Progenitor cell of endocrine pancreas (in vitro differentiated cells): ENCODE measurements around the gene SEC14L5. TPM values are rescaled to one million over a fixed set of nuclear protein-coding genes. Genes with fewer than 3 reads are reported as not detected.
"Not testable (repeated sequence)": the region's sequence is repeated elsewhere in the genome, so short reads cannot be mapped to it uniquely, and the experiment has no call there.

Source experiments
- DNase-seq: peaks from one replicate; pipeline ENCODE4 v3.0.0; 2021; ENCODE audit warnings: low spot score; ENCODE audit not compliant: unreplicated experiment
- H3K27ac Mint-ChIP-seq: 2 replicates; pipeline ENCODE4 v1.8.0; 2021; ENCODE audit warnings: mild to moderate bottlenecking, moderate library complexity, mixed read lengths
- H3K27me3 Mint-ChIP-seq: 2 replicates; pipeline ENCODE4 v1.8.0; 2021; ENCODE audit warnings: mixed read lengths
- H3K36me3 Mint-ChIP-seq: 2 replicates; pipeline ENCODE4 v1.8.0; 2022; ENCODE audit warnings: mixed read lengths; ENCODE audit not compliant: insufficient read depth
- H3K4me1 Mint-ChIP-seq: 2 replicates; pipeline ENCODE4 v1.8.0; 2021; ENCODE audit warnings: low read depth, mixed read lengths
- H3K4me3 Mint-ChIP-seq: 2 replicates; pipeline ENCODE4 v1.8.0; 2021; ENCODE audit warnings: low read depth, mild to moderate bottlenecking, moderate library complexity, mixed read lengths
- H3K9me3 Mint-ChIP-seq: 2 replicates; pipeline ENCODE4 v1.8.0; 2021; ENCODE audit warnings: low read depth, mixed read lengths
- CTCF ChIP-seq: fragments of 200-600 bp; sonication (generic); IDR thresholded peaks from one replicate; pipeline ENCODE4 v1.5.0; 2021; ENCODE audit warnings: antibody characterized with exemption, mild to moderate bottlenecking; ENCODE audit not compliant: unreplicated experiment
- total RNA-seq: library from RNA; stranded (reverse); gene quantifications from 2 replicates; pipeline ENCODE4 v1.2.1, GENCODE V29; 2021

Gene SEC14L5
- total RNA-seq, 1 donor from 2014 or later, result 2.1 TPM

- Mint-ChIP-seq H3K36me3 (no peaks in the 10 kb centered on the region), H3K9me3 (no peaks in the 10 kb centered on the region), H3K4me1 (peaks cover 34% of the 10 kb centered on the region), H3K27me3 (no peaks in the 10 kb centered on the region), H3K27ac (peak overlapping the region; percentile 93), H3K4me3 (no peak overlapping the region)
- no peak for DNase-seq
- no peak for TF ChIP-seq CTCF
These were observed 10.2 kb upstream of the SEC14L5 start for GRCh38 chr16:4947722-4948503.

DNA sequence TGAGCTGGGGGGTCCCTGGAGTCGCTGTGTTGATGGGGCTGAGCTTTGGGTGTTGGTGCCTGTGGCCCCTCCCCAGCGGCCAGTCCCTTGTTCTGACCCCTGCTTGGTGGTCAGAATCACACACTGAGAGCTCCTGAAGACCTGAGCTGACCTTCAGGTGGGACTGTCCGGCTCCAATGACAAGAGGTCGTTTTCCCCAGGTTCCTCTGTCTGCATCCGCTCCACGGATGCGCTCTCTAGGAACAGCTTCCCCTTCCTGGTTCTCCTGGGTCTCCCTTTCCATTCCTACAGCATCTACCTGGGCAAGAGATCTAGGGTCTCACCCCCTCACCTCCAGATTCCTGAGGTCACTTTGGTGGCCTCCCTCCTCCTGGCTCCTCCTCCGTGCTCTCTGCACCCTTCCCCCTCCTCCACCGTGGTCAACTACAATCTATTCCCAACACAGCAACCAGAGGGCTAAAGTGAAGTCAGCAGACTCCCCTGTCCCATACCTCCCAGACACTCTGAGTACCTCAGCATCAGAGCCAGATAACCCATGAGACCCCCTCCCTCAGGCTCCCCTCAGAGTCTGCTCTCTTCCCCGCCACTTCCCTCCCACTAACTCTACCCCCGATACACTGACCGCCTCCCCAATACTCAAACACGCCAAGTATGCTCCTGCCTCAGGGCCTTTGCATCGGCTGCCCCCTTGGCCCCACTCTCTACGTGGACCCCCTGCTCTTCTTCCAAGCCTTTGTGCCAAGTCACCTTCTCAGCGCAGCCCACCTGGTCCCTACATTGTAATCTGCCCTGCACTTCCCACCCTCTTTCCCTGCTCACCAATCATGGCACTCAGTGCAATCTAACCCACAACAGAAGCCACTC lies 9.0 kb upstream of the SEC14L5 start:
- Mint-ChIP-seq H3K4me3 (no peak overlapping the region), H3K36me3 (no peaks in the 10 kb centered on the region), H3K4me1 (peaks cover 26% of the 10 kb centered on the region), H3K9me3 (no peaks in the 10 kb centered on the region), H3K27ac (peak overlapping the region; percentile 86), H3K27me3 (no peaks in the 10 kb centered on the region)
- TF ChIP-seq CTCF, result no peak
- DNase-seq, result no peak

- Mint-ChIP-seq H3K4me3 (no peak overlapping the region), H3K36me3 (no peaks in the 10 kb centered on the region), H3K4me1 (peaks cover 20% of the 10 kb centered on the region), H3K9me3 (no peaks in the 10 kb centered on the region), H3K27me3 (no peaks in the 10 kb centered on the region), H3K27ac (no peak overlapping the region)
- DNase-seq, result no peak
- TF ChIP-seq CTCF, result no peak
These were observed 8.1 kb upstream of the SEC14L5 start for GRCh38 chr16:4949986-4950385.

DNA sequence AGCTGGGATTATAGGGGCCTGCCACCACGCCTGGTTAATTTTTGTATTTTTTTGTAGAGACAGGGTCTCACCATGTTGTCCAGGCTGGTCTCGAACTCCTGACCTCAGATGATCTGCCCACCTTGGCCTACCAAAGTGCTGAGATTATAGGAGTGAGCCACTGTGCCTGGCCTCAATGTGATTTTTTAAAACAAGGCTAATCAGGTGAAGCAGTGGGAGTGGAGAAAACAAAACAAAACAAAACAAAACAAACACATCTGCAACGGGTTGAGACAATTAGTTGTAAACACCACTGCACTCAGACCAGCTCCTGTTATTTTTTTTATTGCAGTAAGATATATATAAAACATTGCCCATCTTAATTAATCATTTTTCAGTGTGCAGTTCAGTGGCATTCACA lies 6.5 kb upstream of the SEC14L5 start:
- not testable (repeated sequence) for DNase-seq, H3K27me3 Mint-ChIP-seq, H3K36me3 Mint-ChIP-seq, H3K4me3 Mint-ChIP-seq, H3K9me3 Mint-ChIP-seq, H3K27ac Mint-ChIP-seq
- H3K4me1 Mint-ChIP-seq, result peaks cover 20% of the 10 kb centered on the region

DNA sequence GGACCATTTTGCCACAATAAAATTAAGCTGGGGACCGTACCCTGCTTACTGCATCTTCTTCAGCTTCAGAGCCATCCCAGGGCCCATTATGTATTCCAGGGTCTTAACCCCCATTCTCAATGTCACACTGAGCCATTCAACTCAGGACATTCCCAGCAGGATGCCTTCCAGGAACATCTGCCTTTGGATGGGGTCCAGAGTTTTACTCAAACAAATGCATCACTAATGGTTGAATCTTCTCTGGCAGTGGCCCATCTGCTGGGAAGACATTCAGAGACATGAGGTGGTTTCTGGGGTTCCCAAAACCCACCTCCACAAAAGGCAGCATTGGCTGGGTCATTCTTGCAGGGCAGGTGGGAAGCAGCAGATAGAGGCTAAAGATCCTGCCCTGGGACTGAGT lies 3.4 kb upstream of the SEC14L5 start:
- DNase-seq, result no peak
- no peaks in the 10 kb centered on the region for H3K36me3 Mint-ChIP-seq
- H3K27ac Mint-ChIP-seq, result no peak overlapping the region
- H3K9me3 Mint-ChIP-seq, result no peaks in the 10 kb centered on the region
- H3K4me3 Mint-ChIP-seq, result no peak overlapping the region
- peaks cover 14% of the 10 kb centered on the region for H3K4me1 Mint-ChIP-seq
- no peak for TF ChIP-seq CTCF
- peaks cover 10% of the 10 kb centered on the region for H3K27me3 Mint-ChIP-seq
